IMR-90 (cell line): ENCODE data around the gene ENAM.

Source experiments
- POLR2A ChIP-seq: IDR thresholded peaks from 2 replicates; pipeline ENCODE4 v1.6.1; 2012; ENCODE audit warnings: mild to moderate bottlenecking, low read depth, low read length
- TF ChIP-seq, protein P1 (sequence below): conservative IDR thresholded peaks from 2 replicates; pipeline ENCODE4 v1.5.1; 2012; ENCODE audit warnings: mild to moderate bottlenecking, low read depth, low read length, improper control_type of control experiment

DNA sequence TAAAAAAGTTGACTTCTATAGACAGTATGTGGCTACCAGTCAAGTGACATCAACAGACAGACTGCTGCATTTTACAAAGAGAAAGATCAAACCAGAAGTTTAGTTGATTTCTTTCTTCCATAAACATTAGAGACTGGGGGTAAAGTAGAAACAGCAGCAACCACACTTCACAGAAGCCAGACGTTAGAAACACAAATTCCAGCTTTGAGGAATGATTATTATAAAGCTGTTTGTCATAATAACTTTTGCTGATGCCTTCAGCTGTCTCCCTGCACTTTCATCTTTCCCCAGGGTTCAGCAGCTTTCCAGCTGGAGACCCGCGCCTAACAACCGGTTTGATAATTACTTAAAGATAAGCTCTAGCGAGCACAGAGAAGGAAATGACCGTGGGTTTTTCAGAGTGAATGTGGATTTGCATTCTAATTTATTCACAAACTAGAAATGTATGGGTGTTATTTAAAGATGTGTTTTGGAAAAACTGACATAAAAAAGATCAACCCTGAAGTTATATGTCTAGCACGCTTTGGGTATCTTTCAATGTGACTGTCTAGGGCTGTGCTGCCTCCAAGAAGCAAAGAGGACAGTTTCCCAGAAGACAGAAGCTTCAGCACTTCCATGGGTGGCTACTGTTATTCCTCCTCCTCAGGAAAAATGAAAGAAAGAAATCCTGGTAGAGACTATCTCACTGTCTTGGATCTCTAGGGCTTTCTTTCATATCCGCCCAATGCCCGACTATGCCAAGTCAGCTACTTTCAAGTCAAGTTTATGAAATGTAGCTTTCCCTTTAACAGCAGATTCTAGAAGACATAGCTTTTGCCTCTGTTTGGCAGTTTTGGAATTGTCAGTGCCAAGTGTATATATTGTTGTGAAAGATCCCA, 15.0 kb upstream of the ENAM start:
- TF ChIP-seq POLR2A: no peak
- TF ChIP-seq, protein P1, sequence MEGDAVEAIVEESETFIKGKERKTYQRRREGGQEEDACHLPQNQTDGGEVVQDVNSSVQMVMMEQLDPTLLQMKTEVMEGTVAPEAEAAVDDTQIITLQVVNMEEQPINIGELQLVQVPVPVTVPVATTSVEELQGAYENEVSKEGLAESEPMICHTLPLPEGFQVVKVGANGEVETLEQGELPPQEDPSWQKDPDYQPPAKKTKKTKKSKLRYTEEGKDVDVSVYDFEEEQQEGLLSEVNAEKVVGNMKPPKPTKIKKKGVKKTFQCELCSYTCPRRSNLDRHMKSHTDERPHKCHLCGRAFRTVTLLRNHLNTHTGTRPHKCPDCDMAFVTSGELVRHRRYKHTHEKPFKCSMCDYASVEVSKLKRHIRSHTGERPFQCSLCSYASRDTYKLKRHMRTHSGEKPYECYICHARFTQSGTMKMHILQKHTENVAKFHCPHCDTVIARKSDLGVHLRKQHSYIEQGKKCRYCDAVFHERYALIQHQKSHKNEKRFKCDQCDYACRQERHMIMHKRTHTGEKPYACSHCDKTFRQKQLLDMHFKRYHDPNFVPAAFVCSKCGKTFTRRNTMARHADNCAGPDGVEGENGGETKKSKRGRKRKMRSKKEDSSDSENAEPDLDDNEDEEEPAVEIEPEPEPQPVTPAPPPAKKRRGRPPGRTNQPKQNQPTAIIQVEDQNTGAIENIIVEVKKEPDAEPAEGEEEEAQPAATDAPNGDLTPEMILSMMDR: no peak
